ENCODE results near the gene CDK5RAP3. TPM values are rescaled to one million over a fixed set of nuclear protein-coding genes. Genes with fewer than 3 reads are reported as not detected.

CDK5RAP3 gene
- total and polyA plus RNA-seq, 2 experiments from 2014 or later = 92.6 to 106 TPM

DNA sequence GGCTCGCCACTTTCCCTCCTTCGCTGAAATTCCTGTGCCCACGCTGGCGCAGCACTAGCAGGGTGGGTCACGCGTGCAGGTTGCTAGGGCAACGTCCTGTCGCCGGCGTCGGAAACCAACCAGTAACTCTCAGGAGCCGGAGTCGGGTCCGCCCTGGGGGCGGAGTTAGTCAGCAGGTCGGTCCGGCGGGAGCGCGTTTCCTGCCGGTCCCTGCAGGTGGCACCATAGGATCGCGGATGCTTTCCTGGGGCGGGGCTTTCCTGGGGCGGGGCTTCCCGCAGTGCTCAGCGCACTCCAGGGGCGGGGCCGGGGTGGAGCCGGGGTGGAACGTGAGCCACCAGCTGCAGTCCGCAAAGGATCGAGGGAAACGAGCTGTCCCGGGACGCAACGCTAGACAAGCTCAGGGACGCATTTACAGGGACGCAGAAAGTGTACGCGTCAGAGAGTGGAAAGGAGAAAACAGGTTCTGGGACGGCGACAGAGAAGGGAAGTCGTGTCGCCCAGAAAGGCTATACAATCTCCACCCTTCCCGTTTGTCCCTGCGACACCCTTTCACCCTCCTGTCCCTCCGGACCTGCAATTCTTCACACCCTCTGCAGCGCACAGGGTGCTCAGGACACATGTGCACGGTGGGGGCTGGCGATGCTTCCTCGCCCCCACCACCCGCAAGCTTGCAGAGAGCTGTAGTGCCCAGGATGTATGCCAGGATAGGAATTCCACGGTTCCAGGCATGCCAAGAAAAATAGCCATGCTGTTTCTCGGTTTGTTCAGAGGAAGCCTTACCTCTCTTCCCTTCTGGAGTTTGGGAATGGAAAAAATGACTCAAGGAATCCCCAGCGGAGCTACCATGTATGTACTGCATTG lies 54.4 kb downstream of the CDK5RAP3 start:
- peaks cover 34% of the 10 kb centered on the region for H3K27me3 Mint-ChIP-seq (ENCODE audit: insufficient read depth, low read depth, poor library complexity)
- peaks cover 25% of the 10 kb centered on the region for H3K4me1 Mint-ChIP-seq
- no peaks in the 10 kb centered on the region for H4K20me1 ChIP-seq (replicated peaks; ENCODE audit: insufficient read depth)
- H3K36me3 Mint-ChIP-seq (ENCODE audit: low read depth) = no peaks in the 10 kb centered on the region
- H3K27ac Mint-ChIP-seq = no peak overlapping the region
- ATAC-seq (peak; percentile 54), DNase-seq (ENCODE audit: low spot score) (peak; percentile 93)
- TF ChIP-seq CREB1 (CRISPR knock-in tag; IDR thresholded peaks at IDR 0.05; ENCODE audit: low read depth) = 0 out of 2 replicates have a peak, but pooled peaks have one; percentile 16
- no peak for TF ChIP-seq EZH2phosphoT487 (IDR thresholded peaks at IDR 0.05; ENCODE audit: unreplicated experiment)
- no peak for TF ChIP-seq ZNF114 (CRISPR knock-in tag; IDR thresholded peaks at IDR 0.05)
- no peak for TF ChIP-seq EZH2 (IDR thresholded peaks at IDR 0.05; ENCODE audit: low read depth, unreplicated experiment)
- TF ChIP-seq POLR2AphosphoS5 (IDR thresholded peaks at IDR 0.05; ENCODE audit: low read depth) = peak; percentile 48; the same call in 1 of the 2 replicates
- no peak for TF ChIP-seq STAT1 (IDR thresholded peaks at IDR 0.05; ENCODE audit: unreplicated experiment)
- TF ChIP-seq, protein P1, sequence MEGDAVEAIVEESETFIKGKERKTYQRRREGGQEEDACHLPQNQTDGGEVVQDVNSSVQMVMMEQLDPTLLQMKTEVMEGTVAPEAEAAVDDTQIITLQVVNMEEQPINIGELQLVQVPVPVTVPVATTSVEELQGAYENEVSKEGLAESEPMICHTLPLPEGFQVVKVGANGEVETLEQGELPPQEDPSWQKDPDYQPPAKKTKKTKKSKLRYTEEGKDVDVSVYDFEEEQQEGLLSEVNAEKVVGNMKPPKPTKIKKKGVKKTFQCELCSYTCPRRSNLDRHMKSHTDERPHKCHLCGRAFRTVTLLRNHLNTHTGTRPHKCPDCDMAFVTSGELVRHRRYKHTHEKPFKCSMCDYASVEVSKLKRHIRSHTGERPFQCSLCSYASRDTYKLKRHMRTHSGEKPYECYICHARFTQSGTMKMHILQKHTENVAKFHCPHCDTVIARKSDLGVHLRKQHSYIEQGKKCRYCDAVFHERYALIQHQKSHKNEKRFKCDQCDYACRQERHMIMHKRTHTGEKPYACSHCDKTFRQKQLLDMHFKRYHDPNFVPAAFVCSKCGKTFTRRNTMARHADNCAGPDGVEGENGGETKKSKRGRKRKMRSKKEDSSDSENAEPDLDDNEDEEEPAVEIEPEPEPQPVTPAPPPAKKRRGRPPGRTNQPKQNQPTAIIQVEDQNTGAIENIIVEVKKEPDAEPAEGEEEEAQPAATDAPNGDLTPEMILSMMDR (conservative IDR thresholded peaks at IDR 0.05; ENCODE audit: low read depth in 2 of 2) = peak; percentile 55 to 95
- TF ChIP-seq, protein P2, sequence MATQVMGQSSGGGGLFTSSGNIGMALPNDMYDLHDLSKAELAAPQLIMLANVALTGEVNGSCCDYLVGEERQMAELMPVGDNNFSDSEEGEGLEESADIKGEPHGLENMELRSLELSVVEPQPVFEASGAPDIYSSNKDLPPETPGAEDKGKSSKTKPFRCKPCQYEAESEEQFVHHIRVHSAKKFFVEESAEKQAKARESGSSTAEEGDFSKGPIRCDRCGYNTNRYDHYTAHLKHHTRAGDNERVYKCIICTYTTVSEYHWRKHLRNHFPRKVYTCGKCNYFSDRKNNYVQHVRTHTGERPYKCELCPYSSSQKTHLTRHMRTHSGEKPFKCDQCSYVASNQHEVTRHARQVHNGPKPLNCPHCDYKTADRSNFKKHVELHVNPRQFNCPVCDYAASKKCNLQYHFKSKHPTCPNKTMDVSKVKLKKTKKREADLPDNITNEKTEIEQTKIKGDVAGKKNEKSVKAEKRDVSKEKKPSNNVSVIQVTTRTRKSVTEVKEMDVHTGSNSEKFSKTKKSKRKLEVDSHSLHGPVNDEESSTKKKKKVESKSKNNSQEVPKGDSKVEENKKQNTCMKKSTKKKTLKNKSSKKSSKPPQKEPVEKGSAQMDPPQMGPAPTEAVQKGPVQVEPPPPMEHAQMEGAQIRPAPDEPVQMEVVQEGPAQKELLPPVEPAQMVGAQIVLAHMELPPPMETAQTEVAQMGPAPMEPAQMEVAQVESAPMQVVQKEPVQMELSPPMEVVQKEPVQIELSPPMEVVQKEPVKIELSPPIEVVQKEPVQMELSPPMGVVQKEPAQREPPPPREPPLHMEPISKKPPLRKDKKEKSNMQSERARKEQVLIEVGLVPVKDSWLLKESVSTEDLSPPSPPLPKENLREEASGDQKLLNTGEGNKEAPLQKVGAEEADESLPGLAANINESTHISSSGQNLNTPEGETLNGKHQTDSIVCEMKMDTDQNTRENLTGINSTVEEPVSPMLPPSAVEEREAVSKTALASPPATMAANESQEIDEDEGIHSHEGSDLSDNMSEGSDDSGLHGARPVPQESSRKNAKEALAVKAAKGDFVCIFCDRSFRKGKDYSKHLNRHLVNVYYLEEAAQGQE (IDR thresholded peaks at IDR 0.05; ENCODE audit: unreplicated experiment) = no peak
- no peak for TF ChIP-seq NANOG (IDR thresholded peaks at IDR 0.05; ENCODE audit: borderline replicate concordance)
- TF ChIP-seq, protein P3, sequence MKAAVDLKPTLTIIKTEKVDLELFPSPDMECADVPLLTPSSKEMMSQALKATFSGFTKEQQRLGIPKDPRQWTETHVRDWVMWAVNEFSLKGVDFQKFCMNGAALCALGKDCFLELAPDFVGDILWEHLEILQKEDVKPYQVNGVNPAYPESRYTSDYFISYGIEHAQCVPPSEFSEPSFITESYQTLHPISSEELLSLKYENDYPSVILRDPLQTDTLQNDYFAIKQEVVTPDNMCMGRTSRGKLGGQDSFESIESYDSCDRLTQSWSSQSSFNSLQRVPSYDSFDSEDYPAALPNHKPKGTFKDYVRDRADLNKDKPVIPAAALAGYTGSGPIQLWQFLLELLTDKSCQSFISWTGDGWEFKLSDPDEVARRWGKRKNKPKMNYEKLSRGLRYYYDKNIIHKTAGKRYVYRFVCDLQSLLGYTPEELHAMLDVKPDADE (IDR thresholded peaks at IDR 0.05) = no peak
- H2AFZ ChIP-seq = peak overlapping the region; percentile 100
- H3F3A ChIP-seq (replicated peaks; ENCODE audit: low read depth) = peaks cover 14% of the 10 kb centered on the region; the same call in 1 of the 2 replicates
- H3K79me2 ChIP-seq (replicated peaks; ENCODE audit: insufficient read depth) = no peaks in the 10 kb centered on the region
- no peak overlapping the region for H3K27ac ChIP-seq (ENCODE audit: low read depth)
- peak overlapping the region; percentile 83 for H3K4me3 ChIP-seq
- peaks cover 22% of the 10 kb centered on the region for H3K27me3 ChIP-seq (ENCODE audit: insufficient read depth)
- peak overlapping the region; percentile 99 for H3K4me2 ChIP-seq
- H3K9me3 Mint-ChIP-seq = no peaks in the 10 kb centered on the region
- H3K4me3 Mint-ChIP-seq = peak overlapping the region; percentile 76
- H3K4me1 ChIP-seq (ENCODE audit: insufficient read depth) = peaks cover 21% of the 10 kb centered on the region
- no peaks in the 10 kb centered on the region for H3K36me3 ChIP-seq (ENCODE audit: insufficient read depth)
- no peaks in the 10 kb centered on the region for H3K9me2 ChIP-seq (ENCODE audit: insufficient read depth)
